ENCODE data around the gene PET100. TPM values are rescaled to one million over a fixed set of nuclear protein-coding genes. Genes with fewer than 3 reads are reported as not detected.

The PET100 gene
- total RNA-seq, 1 donor from 2014 or later: 123 TPM

DNA sequence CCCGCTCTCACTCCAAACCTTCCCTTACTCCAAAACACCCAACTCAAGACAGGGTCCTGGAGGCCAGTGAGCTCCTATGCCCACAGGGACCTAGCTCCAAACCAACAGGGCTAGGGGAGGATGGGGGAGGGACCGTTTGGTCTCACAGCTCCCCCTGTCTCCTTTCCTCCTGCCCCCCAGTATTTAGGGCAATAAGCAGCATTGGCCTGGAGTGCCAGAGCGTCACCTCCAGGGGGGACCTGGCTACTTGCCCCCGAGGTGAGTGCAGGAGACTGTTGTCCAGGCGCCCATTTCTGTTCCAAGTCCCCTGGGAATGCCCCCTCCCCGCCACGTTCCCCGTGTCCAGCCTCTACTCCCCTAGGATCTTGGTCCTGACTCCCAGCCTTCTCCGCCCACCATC, 40.0 kb downstream of the PET100 start:
- H3K27ac Mint-ChIP-seq: no peak overlapping the region
- no peak for ATAC-seq (ENCODE audit: low read depth)
- H3K27me3 Mint-ChIP-seq: peaks cover 42% of the 10 kb centered on the region
- ChIA-PET CTCF (interaction anchor here (0.8 to 1.2 kb wide), 2 partner anchors 11 to 101 kb away, joined by 3 read pairs; partner anchors contain the start of gene TRAPPC5), POLR2A (no interaction called here)
- H3K4me3 Mint-ChIP-seq: no peak overlapping the region
- intact Hi-C loops (cut with micrococcal nuclease): loop anchor here (10.0 kb wide), 1 partner anchor 315 kb away; no protein-coding TSS in a partner anchor
- no peaks in the 10 kb centered on the region for H3K36me3 Mint-ChIP-seq (ENCODE audit: low read depth)
- DNase-seq: no peak
- TF ChIP-seq, protein P1, sequence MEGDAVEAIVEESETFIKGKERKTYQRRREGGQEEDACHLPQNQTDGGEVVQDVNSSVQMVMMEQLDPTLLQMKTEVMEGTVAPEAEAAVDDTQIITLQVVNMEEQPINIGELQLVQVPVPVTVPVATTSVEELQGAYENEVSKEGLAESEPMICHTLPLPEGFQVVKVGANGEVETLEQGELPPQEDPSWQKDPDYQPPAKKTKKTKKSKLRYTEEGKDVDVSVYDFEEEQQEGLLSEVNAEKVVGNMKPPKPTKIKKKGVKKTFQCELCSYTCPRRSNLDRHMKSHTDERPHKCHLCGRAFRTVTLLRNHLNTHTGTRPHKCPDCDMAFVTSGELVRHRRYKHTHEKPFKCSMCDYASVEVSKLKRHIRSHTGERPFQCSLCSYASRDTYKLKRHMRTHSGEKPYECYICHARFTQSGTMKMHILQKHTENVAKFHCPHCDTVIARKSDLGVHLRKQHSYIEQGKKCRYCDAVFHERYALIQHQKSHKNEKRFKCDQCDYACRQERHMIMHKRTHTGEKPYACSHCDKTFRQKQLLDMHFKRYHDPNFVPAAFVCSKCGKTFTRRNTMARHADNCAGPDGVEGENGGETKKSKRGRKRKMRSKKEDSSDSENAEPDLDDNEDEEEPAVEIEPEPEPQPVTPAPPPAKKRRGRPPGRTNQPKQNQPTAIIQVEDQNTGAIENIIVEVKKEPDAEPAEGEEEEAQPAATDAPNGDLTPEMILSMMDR (IDR thresholded peaks at IDR 0.05): no peak
- no peaks in the 10 kb centered on the region for H3K9me3 Mint-ChIP-seq
- peaks cover 12% of the 10 kb centered on the region for H3K4me1 Mint-ChIP-seq

GRCh38 chr19:7670150-7670783, 40.7 kb downstream of the PET100 start:
- TF ChIP-seq, protein P1 (IDR thresholded peaks at IDR 0.05): no peak
- Mint-ChIP-seq H3K4me3 (peak overlapping the region; percentile 64), H3K9me3 (no peaks in the 10 kb centered on the region), H3K27ac (no peak overlapping the region), H3K4me1 (peaks cover 12% of the 10 kb centered on the region), H3K27me3 (peaks cover 42% of the 10 kb centered on the region), H3K36me3 (ENCODE audit: low read depth) (no peaks in the 10 kb centered on the region)
- ChIA-PET CTCF (no interaction called here), POLR2A (interaction anchor here (0.6 to 1.2 kb wide), 2 partner anchors 8 to 16 kb away, joined by 4 to 9 read pairs; no protein-coding TSS in a partner anchor)
- intact Hi-C loops (cut with micrococcal nuclease): loop anchor here (10.0 kb wide), 1 partner anchor 315 kb away; no protein-coding TSS in a partner anchor
- DNase-seq (no peak), ATAC-seq (ENCODE audit: low read depth) (peak; percentile 28)

GRCh38 chr19:7670790-7671189, 41.2 kb downstream of the PET100 start:
- ATAC-seq (ENCODE audit: low read depth) (no peak), DNase-seq (no peak)
- H3K27ac Mint-ChIP-seq: no peak overlapping the region
- intact Hi-C loops (cut with micrococcal nuclease): loop anchor here (10.0 kb wide), 1 partner anchor 316 kb away; no protein-coding TSS in a partner anchor
- TF ChIP-seq, protein P1 (IDR thresholded peaks at IDR 0.05): no peak
- ChIA-PET CTCF (no interaction called here), POLR2A (interaction anchor here (0.6 to 1.2 kb wide), 2 partner anchors 8 to 17 kb away, joined by 4 to 9 read pairs; no protein-coding TSS in a partner anchor)
- H3K27me3 Mint-ChIP-seq: peaks cover 40% of the 10 kb centered on the region
- H3K4me1 Mint-ChIP-seq: peaks cover 14% of the 10 kb centered on the region
- no peaks in the 10 kb centered on the region for H3K36me3 Mint-ChIP-seq (ENCODE audit: low read depth)
- no peaks in the 10 kb centered on the region for H3K9me3 Mint-ChIP-seq
- peak overlapping the region; percentile 64 for H3K4me3 Mint-ChIP-seq

GRCh38 chr19:7672522-7672921, 42.9 kb downstream of the PET100 start:
- Mint-ChIP-seq H3K27me3 (peaks cover 44% of the 10 kb centered on the region), H3K36me3 (ENCODE audit: low read depth) (no peaks in the 10 kb centered on the region), H3K4me1 (peaks cover 31% of the 10 kb centered on the region), H3K4me3 (no peak overlapping the region), H3K9me3 (no peaks in the 10 kb centered on the region), H3K27ac (no peak overlapping the region)
- TF ChIP-seq, protein P1 (IDR thresholded peaks at IDR 0.05): no peak
- ATAC-seq (ENCODE audit: low read depth) (no peak), DNase-seq (no peak)
- ChIA-PET POLR2A (no interaction called here), CTCF (interaction anchor here (1.0 kb wide), 1 partner anchor 19 kb away, joined by 3 read pairs; no protein-coding TSS in a partner anchor)
- intact Hi-C loops (cut with micrococcal nuclease): loop anchor here (10.0 kb wide), 1 partner anchor 318 kb away; no protein-coding TSS in a partner anchor
